A549 (cell line): Measurements from ENCODE around the gene LMNTD1.

Experiments used
- BHLHE40 ChIP-seq: IDR thresholded peaks from 2 replicates; pipeline ENCODE4 v1.6.1; 2012; ENCODE audit warnings: low read depth, low read length, inconsistent platforms
- CEBPB ChIP-seq, 2 experiments: fragments of >200 bp in 1 of 2; sonication (Bioruptor Twin) in 1 of 2; formaldehyde crosslinking in 1 of 2; IDR thresholded peaks; 2 replicates each; pipeline ENCODE4 v1.6.1; 2012 to 2016
- EP300 ChIP-seq, 2 experiments: fragments of >200 bp; sonication (Bioruptor Twin); formaldehyde crosslinking; IDR thresholded peaks; 2 replicates in 1 of 2; 3 replicates in 1 of 2; pipeline ENCODE4 v1.6.1; 2016 to 2017
- ESRRA ChIP-seq: fragments of 150-350 bp; IDR thresholded peaks from 2 replicates; pipeline ENCODE4 v1.6.1; 2014; ENCODE audit warnings: mild to moderate bottlenecking, low read length, borderline replicate concordance
- JUNB ChIP-seq: fragments of >200 bp; sonication (Bioruptor Twin); formaldehyde crosslinking; IDR thresholded peaks from 2 replicates; pipeline ENCODE4 v1.6.1; 2016
- MAFK ChIP-seq: fragments of 450-650 bp; IDR thresholded peaks from 2 replicates; pipeline ENCODE4 v1.6.1; 2014; ENCODE audit not compliant: partially characterized antibody
- NPAS2 ChIP-seq: fragments of 250-450 bp; sonication (Bioruptor Pico); IDR thresholded peaks from 2 replicates; pipeline ENCODE4 v1.8.0; 2022; ENCODE audit warnings: mild to moderate bottlenecking, moderate library complexity, borderline replicate concordance
- POLR2A ChIP-seq: IDR thresholded peaks from 2 replicates; pipeline ENCODE4 v1.6.1; 2012; ENCODE audit warnings: mild to moderate bottlenecking, low read length
- RAD21 ChIP-seq, 2 experiments: fragments of >200 bp in 1 of 2; sonication (Bioruptor Twin) in 1 of 2; formaldehyde crosslinking in 1 of 2; IDR thresholded peaks in 1 of 2; conservative IDR thresholded peaks in 1 of 2; 2 replicates in 1 of 2; 3 replicates in 1 of 2; pipeline ENCODE4 v1.6.1; 2012 to 2018; ENCODE audit warnings: inconsistent platforms in 1 of 2
- REST ChIP-seq: fragments of 200-600 bp; sonication (generic); IDR thresholded peaks from 2 replicates; pipeline ENCODE4 v1.6.1; 2016; ENCODE audit warnings: antibody characterized with exemption, mild to moderate bottlenecking, moderate library complexity
- RNF2 ChIP-seq: fragments of 200-600 bp; sonication (generic); IDR thresholded peaks from 2 replicates; pipeline ENCODE4 v1.6.1; 2016; ENCODE audit warnings: low read depth, mild to moderate bottlenecking, antibody characterized with exemption, moderate library complexity, borderline replicate concordance
- SMC3 ChIP-seq: fragments of >200 bp; sonication (Bioruptor Twin); formaldehyde crosslinking; IDR thresholded peaks from 3 replicates; pipeline ENCODE4 v1.6.1; 2018; ENCODE audit warnings: inconsistent platforms
- TF ChIP-seq, protein P1 (sequence below): fragments of >200 bp; sonication (Bioruptor Twin); formaldehyde crosslinking; IDR thresholded peaks from 3 replicates; pipeline ENCODE4 v1.5.1; 2016
- TF ChIP-seq, protein P2 (sequence below): IDR thresholded peaks from 2 replicates; pipeline ENCODE4 v1.6.1; 2012

DNA sequence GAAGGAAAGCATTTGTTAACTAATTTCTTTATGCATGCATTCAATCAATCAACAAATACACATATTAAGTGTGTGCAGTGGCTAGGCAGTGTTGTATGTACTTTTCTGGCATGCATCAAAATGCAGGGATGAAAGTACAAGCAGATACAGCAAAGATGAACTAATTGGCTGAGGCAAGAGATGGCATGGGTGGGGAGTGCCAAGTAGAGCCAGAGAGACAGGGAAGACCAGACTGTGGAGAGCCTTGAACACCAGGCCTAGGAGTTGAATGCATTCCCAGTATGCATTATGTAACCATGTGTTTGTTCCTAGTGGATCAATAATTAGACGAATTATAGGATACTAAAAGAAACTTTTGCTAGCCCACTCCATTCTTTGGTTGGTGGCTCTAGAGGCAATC lies 17.3 kb upstream of the LMNTD1 start:
- no peak for TF ChIP-seq RAD21 (conservative IDR thresholded peaks at IDR 0.05 in 1 of 2, IDR thresholded peaks at IDR 0.05 in 1 of 2)
- TF ChIP-seq MAFK, result no peak
- no peak for TF ChIP-seq POLR2A
- TF ChIP-seq EP300 (IDR thresholded peaks at IDR 0.05), result no peak
- no peak for TF ChIP-seq SMC3
- TF ChIP-seq REST, result no peak
- TF ChIP-seq, protein P1, sequence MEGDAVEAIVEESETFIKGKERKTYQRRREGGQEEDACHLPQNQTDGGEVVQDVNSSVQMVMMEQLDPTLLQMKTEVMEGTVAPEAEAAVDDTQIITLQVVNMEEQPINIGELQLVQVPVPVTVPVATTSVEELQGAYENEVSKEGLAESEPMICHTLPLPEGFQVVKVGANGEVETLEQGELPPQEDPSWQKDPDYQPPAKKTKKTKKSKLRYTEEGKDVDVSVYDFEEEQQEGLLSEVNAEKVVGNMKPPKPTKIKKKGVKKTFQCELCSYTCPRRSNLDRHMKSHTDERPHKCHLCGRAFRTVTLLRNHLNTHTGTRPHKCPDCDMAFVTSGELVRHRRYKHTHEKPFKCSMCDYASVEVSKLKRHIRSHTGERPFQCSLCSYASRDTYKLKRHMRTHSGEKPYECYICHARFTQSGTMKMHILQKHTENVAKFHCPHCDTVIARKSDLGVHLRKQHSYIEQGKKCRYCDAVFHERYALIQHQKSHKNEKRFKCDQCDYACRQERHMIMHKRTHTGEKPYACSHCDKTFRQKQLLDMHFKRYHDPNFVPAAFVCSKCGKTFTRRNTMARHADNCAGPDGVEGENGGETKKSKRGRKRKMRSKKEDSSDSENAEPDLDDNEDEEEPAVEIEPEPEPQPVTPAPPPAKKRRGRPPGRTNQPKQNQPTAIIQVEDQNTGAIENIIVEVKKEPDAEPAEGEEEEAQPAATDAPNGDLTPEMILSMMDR, result no peak
- TF ChIP-seq CEBPB (IDR thresholded peaks at IDR 0.05), result no peak
- no peak for TF ChIP-seq ESRRA
- TF ChIP-seq, protein P2, sequence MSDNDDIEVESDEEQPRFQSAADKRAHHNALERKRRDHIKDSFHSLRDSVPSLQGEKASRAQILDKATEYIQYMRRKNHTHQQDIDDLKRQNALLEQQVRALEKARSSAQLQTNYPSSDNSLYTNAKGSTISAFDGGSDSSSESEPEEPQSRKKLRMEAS, result no peak
- no peak for TF ChIP-seq JUNB
- TF ChIP-seq BHLHE40, result no peak
- TF ChIP-seq NPAS2 (CRISPR knock-in tag), result no peak
- TF ChIP-seq RNF2, result no peak
